Mononuclear cell (primary cell): ENCODE measurements around the gene PKIB. TPM values are rescaled to one million over a fixed set of nuclear protein-coding genes. Genes with fewer than 3 reads are reported as not detected.

ENCODE experiments used
- total RNA-seq: library from RNA; depleted of rRNA; stranded (reverse); fragments of >200 nt; gene quantifications from one replicate; pipeline ENCODE4 v1.2.3, GENCODE V29; 2012

Gene PKIB
- total RNA-seq, 1 donor: 2.1 TPM

Other genes with a start within 250 kb of the PKIB start
- gene HSF2, start 210.8 kb upstream of the PKIB start, total RNA-seq: 52.9 TPM
- 306 TPM for gene SERINC1, start 138.6 kb upstream of the PKIB start, total RNA-seq
- not detected for gene FABP7, start 169.3 kb downstream of the PKIB start, total RNA-seq
- gene SMPDL3A, start 178.9 kb downstream of the PKIB start, total RNA-seq: 10.7 TPM